ENCODE measurements around the gene TOMM34. TPM values are rescaled to one million over a fixed set of nuclear protein-coding genes. Genes with fewer than 3 reads are reported as not detected.

Gene TOMM34
- total RNA-seq, 4 donors from 2014 or later, result 14.4 to 17.3 (median 15.6) TPM

- Histone ChIP-seq H3K27ac (no peak overlapping the region), H3K9me3 (no peaks in the 10 kb centered on the region), H3K36me3 (peaks cover 65% of the 10 kb centered on the region), H3K4me3 (no peak overlapping the region), H3K4me1 (no peaks in the 10 kb centered on the region), H3K27me3 (no peaks in the 10 kb centered on the region)
- DNase-seq (ENCODE audit: low spot score in 2 of 2), result no peak
- WGBS, result 78% methylated on average over 2 of the region's 2 CpGs
- TF ChIP-seq EP300 (IDR thresholded peaks at IDR 0.05), result no peak
- no peak for TF ChIP-seq POLR2AphosphoS5 (IDR thresholded peaks at IDR 0.05)
- TF ChIP-seq CTCF (IDR thresholded peaks at IDR 0.05), result no peak
- TF ChIP-seq POLR2A (IDR thresholded peaks at IDR 0.05), result no peak
Measured at GRCh38 chr20:44948513-44948912, 11.7 kb downstream of the TOMM34 start.

GRCh38 chr20:44948107-44948506, 12.1 kb downstream of the TOMM34 start:
- Histone ChIP-seq H3K9me3 (no peaks in the 10 kb centered on the region), H3K4me1 (no peaks in the 10 kb centered on the region), H3K27me3 (no peaks in the 10 kb centered on the region), H3K4me3 (no peak overlapping the region), H3K36me3 (peaks cover 65% of the 10 kb centered on the region), H3K27ac (no peak overlapping the region)
- TF ChIP-seq POLR2A (IDR thresholded peaks at IDR 0.05) (no peak), POLR2AphosphoS5 (IDR thresholded peaks at IDR 0.05) (no peak), EP300 (IDR thresholded peaks at IDR 0.05) (no peak), CTCF (IDR thresholded peaks at IDR 0.05) (no peak)
- WGBS, result 83% methylated on average over 5 of the region's 5 CpGs
- DNase-seq (ENCODE audit: low spot score in 2 of 2), result no peak

- Histone ChIP-seq H3K27ac (no peak overlapping the region), H3K27me3 (no peaks in the 10 kb centered on the region), H3K9me3 (no peaks in the 10 kb centered on the region), H3K4me3 (no peak overlapping the region), H3K36me3 (peaks cover 74% of the 10 kb centered on the region), H3K4me1 (no peaks in the 10 kb centered on the region)
- 75% methylated on average over 2 of the region's 2 CpGs for WGBS
- peak in 1 of 2 donors; percentile 4 for DNase-seq (ENCODE audit: low spot score in 2 of 2)
- no peak for TF ChIP-seq POLR2AphosphoS5 (IDR thresholded peaks at IDR 0.05)
- no peak for TF ChIP-seq CTCF (IDR thresholded peaks at IDR 0.05)
- no peak for TF ChIP-seq EP300 (IDR thresholded peaks at IDR 0.05)
- TF ChIP-seq POLR2A (IDR thresholded peaks at IDR 0.05), result no peak
Measured at GRCh38 chr20:44946271-44946852, 13.8 kb downstream of the TOMM34 start.

- no peak for TF ChIP-seq EP300 (IDR thresholded peaks at IDR 0.05)
- no peak for TF ChIP-seq CTCF (IDR thresholded peaks at IDR 0.05)
- no peak for TF ChIP-seq POLR2AphosphoS5 (IDR thresholded peaks at IDR 0.05)
- no peak for TF ChIP-seq POLR2A (IDR thresholded peaks at IDR 0.05)
- Histone ChIP-seq H3K4me1 (no peaks in the 10 kb centered on the region), H3K36me3 (peaks cover 72% of the 10 kb centered on the region), H3K9me3 (no peaks in the 10 kb centered on the region), H3K27ac (no peak overlapping the region), H3K27me3 (no peaks in the 10 kb centered on the region), H3K4me3 (no peak overlapping the region)
- DNase-seq (ENCODE audit: low spot score in 2 of 2), result no peak
- 91% methylated on average over 6 of the region's 6 CpGs for WGBS
Measured at GRCh38 chr20:44945261-44945660, 14.9 kb downstream of the TOMM34 start.

GRCh38 chr20:44943828-44944227, 16.4 kb downstream of the TOMM34 start:
- no peak for DNase-seq (ENCODE audit: low spot score in 2 of 2)
- no peak overlapping the region for H3K4me3 ChIP-seq
- no peaks in the 10 kb centered on the region for H3K27me3 ChIP-seq
- 87% methylated on average over 4 of the region's 4 CpGs for WGBS
- H3K27ac ChIP-seq, result no peak overlapping the region
- no peaks in the 10 kb centered on the region for H3K4me1 ChIP-seq
- H3K9me3 ChIP-seq, result no peaks in the 10 kb centered on the region
- TF ChIP-seq POLR2A (IDR thresholded peaks at IDR 0.05), result no peak
- TF ChIP-seq POLR2AphosphoS5 (IDR thresholded peaks at IDR 0.05), result no peak
- TF ChIP-seq EP300 (IDR thresholded peaks at IDR 0.05), result no peak
- no peak for TF ChIP-seq CTCF (IDR thresholded peaks at IDR 0.05)
- peaks cover 70% of the 10 kb centered on the region for H3K36me3 ChIP-seq

Data from suprapubic skin (tissue), 4 donors.